Measurements from ENCODE around the gene RGR.
"Not testable (repeated sequence)": the region's sequence is repeated elsewhere in the genome, so short reads cannot be mapped to it uniquely, and the experiment has no call there.

The RGR gene

GRCh38 chr10:84262190-84262956 is 17.5 kb downstream of the RGR start:
- H3K36me3 ChIP-seq (ENCODE audit: insufficient read depth, low read length), result no peaks in the 10 kb centered on the region
- H3K4me2 ChIP-seq (ENCODE audit: low read length), result no peak overlapping the region
- H3K4me3 ChIP-seq (ENCODE audit: low read length), result no peak overlapping the region
- no peaks in the 10 kb centered on the region for H3K9me3 ChIP-seq (replicated peaks; ENCODE audit: low read length)
- peaks cover 23% of the 10 kb centered on the region for H3K27me3 ChIP-seq (ENCODE audit: control insufficient read depth, insufficient read depth, low read length)
- H3K4me1 ChIP-seq (ENCODE audit: control insufficient read depth, insufficient read depth, low read length), result no peaks in the 10 kb centered on the region
- no peak overlapping the region for H3K9ac ChIP-seq (ENCODE audit: low read depth, low read length)

GRCh38 chr10:84263716-84264115 is 18.9 kb downstream of the RGR start:
- Histone ChIP-seq H3K4me3 (ENCODE audit: low read length) (no peak overlapping the region), H3K9ac (ENCODE audit: low read depth, low read length) (no peak overlapping the region), H3K27me3 (ENCODE audit: control insufficient read depth, insufficient read depth, low read length) (peaks cover 20% of the 10 kb centered on the region), H3K4me2 (ENCODE audit: low read length) (no peak overlapping the region), H3K36me3 (ENCODE audit: insufficient read depth, low read length) (no peaks in the 10 kb centered on the region), H3K9me3 (replicated peaks; ENCODE audit: low read length) (no peaks in the 10 kb centered on the region), H3K4me1 (ENCODE audit: control insufficient read depth, insufficient read depth, low read length) (peaks cover 4% of the 10 kb centered on the region)

DNA sequence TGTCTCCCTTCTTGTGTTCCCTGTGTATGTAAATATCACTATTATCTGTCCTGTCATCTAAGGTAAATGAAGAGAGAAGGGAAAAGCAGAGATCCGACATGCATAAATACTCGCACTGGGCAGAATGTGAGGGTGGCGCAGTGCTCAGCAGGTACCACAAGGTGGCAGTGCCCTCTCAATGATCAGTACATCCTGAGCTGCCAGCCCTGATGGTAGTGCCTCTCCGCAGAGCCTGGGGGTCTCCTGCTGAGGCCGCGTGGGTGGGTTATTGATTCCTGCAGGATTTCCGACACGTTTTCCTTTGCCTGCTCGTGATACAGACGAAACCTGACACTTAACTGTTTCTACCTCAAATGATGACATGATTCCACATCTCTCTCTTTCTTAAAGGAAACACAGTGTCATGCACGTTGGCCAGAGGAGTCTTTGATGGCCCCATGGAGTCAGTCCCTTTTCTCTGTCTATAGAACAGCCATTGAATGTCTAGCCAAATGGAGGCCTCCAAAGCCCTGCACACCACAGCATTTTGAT is 19.8 kb downstream of the RGR start:
- no peak overlapping the region for H3K9ac ChIP-seq (ENCODE audit: low read depth, low read length)
- H3K4me1 ChIP-seq (ENCODE audit: control insufficient read depth, insufficient read depth, low read length), result peaks cover 9% of the 10 kb centered on the region
- peaks cover 20% of the 10 kb centered on the region for H3K27me3 ChIP-seq (ENCODE audit: control insufficient read depth, insufficient read depth, low read length)
- H3K9me3 ChIP-seq (replicated peaks; ENCODE audit: low read length), result no peaks in the 10 kb centered on the region
- no peaks in the 10 kb centered on the region for H3K36me3 ChIP-seq (ENCODE audit: insufficient read depth, low read length)
- H3K4me2 ChIP-seq (ENCODE audit: low read length), result peak overlapping the region; percentile 49
- no peak overlapping the region for H3K4me3 ChIP-seq (ENCODE audit: low read length)

- no peak overlapping the region for H3K4me2 ChIP-seq (ENCODE audit: low read length)
- H3K9ac ChIP-seq (ENCODE audit: low read depth, low read length), result no peak overlapping the region
- H3K4me1 ChIP-seq (ENCODE audit: control insufficient read depth, insufficient read depth, low read length), result peaks cover 15% of the 10 kb centered on the region
- H3K27me3 ChIP-seq (ENCODE audit: control insufficient read depth, insufficient read depth, low read length), result peaks cover 19% of the 10 kb centered on the region
- no peaks in the 10 kb centered on the region for H3K36me3 ChIP-seq (ENCODE audit: insufficient read depth, low read length)
- no peaks in the 10 kb centered on the region for H3K9me3 ChIP-seq (replicated peaks; ENCODE audit: low read length)
- H3K4me3 ChIP-seq (ENCODE audit: low read length), result no peak overlapping the region
Measured at GRCh38 chr10:84265418-84265817, 20.6 kb downstream of the RGR start.

DNA sequence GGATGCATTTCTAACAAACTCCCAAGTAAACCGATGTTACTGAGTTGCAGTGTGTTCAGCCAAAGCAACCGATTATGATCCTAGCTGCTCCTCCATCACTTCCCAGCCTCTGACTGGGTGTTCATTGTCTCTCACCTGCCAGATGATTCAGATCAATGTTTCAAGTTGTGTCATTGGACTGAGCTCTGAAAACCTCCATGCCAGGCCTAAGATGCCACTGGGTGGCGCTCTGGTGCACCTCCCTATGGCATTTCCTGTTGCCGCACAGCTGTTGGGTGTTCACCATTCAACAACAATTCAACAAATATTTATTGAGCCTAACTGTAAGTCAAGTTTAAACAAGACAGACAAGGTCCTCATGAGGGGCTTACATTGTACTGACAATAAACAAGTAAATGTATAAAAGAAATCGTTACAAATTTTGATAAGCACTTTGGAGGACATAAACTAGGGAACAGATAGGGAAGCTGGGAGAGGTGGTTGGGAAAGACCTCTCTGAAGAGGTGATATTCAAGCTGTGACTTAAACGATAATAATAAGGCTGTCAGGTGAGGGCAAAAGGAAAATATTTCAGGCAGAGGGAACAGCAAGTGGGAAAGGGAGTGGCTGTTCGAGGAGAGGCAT is 22.8 kb downstream of the RGR start:
- Histone ChIP-seq H3K27me3 (ENCODE audit: control insufficient read depth, insufficient read depth, low read length) (peaks cover under 1% of the 10 kb centered on the region), H3K9ac (ENCODE audit: low read depth, low read length) (no peak overlapping the region), H3K36me3 (ENCODE audit: insufficient read depth, low read length) (no peaks in the 10 kb centered on the region), H3K9me3 (replicated peaks; ENCODE audit: low read length) (no peaks in the 10 kb centered on the region), H3K4me3 (ENCODE audit: low read length) (no peak overlapping the region), H3K4me1 (ENCODE audit: control insufficient read depth, insufficient read depth, low read length) (peaks cover 18% of the 10 kb centered on the region), H3K4me2 (ENCODE audit: low read length) (no peak overlapping the region)

DNA sequence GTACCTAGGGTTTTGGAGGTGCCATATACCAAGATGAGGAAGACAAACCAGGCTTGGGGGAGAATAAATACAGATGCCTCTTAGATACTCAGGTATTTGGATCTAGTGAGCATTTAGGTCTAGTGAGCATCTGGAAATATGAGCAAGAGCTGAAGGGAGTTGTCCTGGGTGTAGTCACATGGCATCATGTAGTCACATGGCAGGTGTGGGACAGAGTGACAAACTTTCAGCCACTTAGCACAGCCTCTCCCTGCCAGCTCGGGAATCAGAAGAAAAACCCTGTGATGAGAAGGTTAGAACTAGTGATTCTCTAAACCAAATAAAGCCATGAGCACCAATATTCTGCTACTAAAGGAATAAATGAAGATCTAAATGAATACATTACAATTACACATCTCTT is 24.3 kb downstream of the RGR start:
- Histone ChIP-seq H3K27me3 (ENCODE audit: control insufficient read depth, insufficient read depth, low read length) (no peaks in the 10 kb centered on the region), H3K4me1 (ENCODE audit: control insufficient read depth, insufficient read depth, low read length) (peaks cover 18% of the 10 kb centered on the region), H3K4me3 (ENCODE audit: low read length) (no peak overlapping the region), H3K9ac (ENCODE audit: low read depth, low read length) (no peak overlapping the region), H3K9me3 (replicated peaks; ENCODE audit: low read length) (no peaks in the 10 kb centered on the region), H3K4me2 (ENCODE audit: low read length) (no peak overlapping the region), H3K36me3 (ENCODE audit: insufficient read depth, low read length) (no peaks in the 10 kb centered on the region)

GRCh38 chr10:84269773-84270172 is 24.9 kb downstream of the RGR start:
- H3K4me3 ChIP-seq (ENCODE audit: low read length), result no peak overlapping the region
- no peaks in the 10 kb centered on the region for H3K36me3 ChIP-seq (ENCODE audit: insufficient read depth, low read length)
- H3K27me3 ChIP-seq (ENCODE audit: control insufficient read depth, insufficient read depth, low read length), result no peaks in the 10 kb centered on the region
- H3K4me2 ChIP-seq (ENCODE audit: low read length), result peak overlapping the region; percentile 20
- H3K9me3 ChIP-seq (replicated peaks; ENCODE audit: low read length), result no peaks in the 10 kb centered on the region
- H3K4me1 ChIP-seq (ENCODE audit: control insufficient read depth, insufficient read depth, low read length), result peaks cover 18% of the 10 kb centered on the region
- H3K9ac ChIP-seq (ENCODE audit: low read depth, low read length), result no peak overlapping the region

GRCh38 chr10:84270708-84271107 is 25.9 kb downstream of the RGR start:
- no peak overlapping the region for H3K4me3 ChIP-seq (ENCODE audit: low read length)
- H3K4me1 ChIP-seq (ENCODE audit: control insufficient read depth, insufficient read depth, low read length), result peaks cover 18% of the 10 kb centered on the region
- H3K9ac ChIP-seq (ENCODE audit: low read depth, low read length), result no peak overlapping the region
- H3K36me3 ChIP-seq (ENCODE audit: insufficient read depth, low read length), result no peaks in the 10 kb centered on the region
- no peak overlapping the region for H3K4me2 ChIP-seq (ENCODE audit: low read length)
- no peaks in the 10 kb centered on the region for H3K9me3 ChIP-seq (replicated peaks; ENCODE audit: low read length)
- peaks cover 2% of the 10 kb centered on the region for H3K27me3 ChIP-seq (ENCODE audit: control insufficient read depth, insufficient read depth, low read length)

DNA sequence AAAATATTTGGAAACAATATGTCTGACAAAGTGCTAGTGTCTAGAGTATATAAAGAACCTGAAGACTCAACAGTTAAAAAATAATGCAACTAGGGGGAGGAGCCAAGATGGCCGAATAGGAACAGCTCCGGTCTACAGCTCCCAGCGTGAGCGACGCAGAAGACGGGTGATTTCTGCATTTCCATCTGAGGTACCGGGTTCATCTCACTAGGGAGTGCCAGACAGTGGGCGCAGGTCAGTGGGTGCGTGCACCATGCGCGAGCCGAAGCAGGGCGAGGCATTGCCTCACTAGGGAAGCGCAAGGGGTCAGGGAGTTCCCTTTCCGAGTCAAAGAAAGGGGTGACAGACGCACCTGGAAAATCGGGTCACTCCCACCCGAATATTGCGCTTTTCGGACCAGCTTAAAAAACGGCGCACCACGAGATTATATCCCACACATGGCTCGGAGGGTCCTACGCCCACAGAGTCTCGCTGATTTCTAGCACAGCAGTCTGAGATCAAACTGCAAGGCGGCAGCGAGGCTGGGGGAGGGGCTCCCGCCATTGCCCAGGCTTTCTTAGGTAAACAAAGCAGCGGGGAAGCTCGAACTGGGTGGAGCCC is 35.1 kb downstream of the RGR start:
- H3K36me3 ChIP-seq (ENCODE audit: insufficient read depth, low read length); H3K4me1 ChIP-seq (ENCODE audit: control insufficient read depth, insufficient read depth, low read length); H3K9ac ChIP-seq (ENCODE audit: low read depth, low read length); H3K4me3 ChIP-seq (ENCODE audit: low read length); H3K9me3 ChIP-seq (replicated peaks; ENCODE audit: low read length); H3K4me2 ChIP-seq (ENCODE audit: low read length): not testable (repeated sequence)
- peaks cover 23% of the 10 kb centered on the region for H3K27me3 ChIP-seq (ENCODE audit: control insufficient read depth, insufficient read depth, low read length)

DNA sequence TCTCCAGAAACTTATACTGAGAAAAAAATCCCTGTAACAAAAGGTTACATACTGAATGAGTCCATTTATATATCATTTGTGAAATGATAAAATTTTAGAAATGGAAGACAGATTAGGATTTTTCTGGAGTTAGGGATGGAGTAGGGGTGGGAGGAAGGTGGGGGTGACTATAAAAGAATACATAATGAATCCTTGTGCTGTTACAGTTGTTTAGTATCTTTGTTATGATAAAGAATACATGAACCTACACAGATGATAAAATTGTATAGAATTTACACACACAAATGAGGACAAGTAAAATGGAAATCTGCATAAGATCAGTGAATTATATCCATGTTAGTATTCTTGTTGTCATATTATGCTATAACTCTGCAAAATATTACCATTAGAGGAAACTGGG is 41.8 kb downstream of the RGR start:
- Histone ChIP-seq H3K9me3 (replicated peaks; ENCODE audit: low read length) (no peaks in the 10 kb centered on the region), H3K9ac (ENCODE audit: low read depth, low read length) (no peak overlapping the region), H3K4me2 (ENCODE audit: low read length) (no peak overlapping the region), H3K4me3 (ENCODE audit: low read length) (no peak overlapping the region), H3K36me3 (ENCODE audit: insufficient read depth, low read length) (no peaks in the 10 kb centered on the region), H3K27me3 (ENCODE audit: control insufficient read depth, insufficient read depth, low read length) (peaks cover 18% of the 10 kb centered on the region), H3K4me1 (ENCODE audit: control insufficient read depth, insufficient read depth, low read length) (no peaks in the 10 kb centered on the region)

GRCh38 chr10:84288151-84288550 is 43.3 kb downstream of the RGR start:
- Histone ChIP-seq H3K27me3 (ENCODE audit: control insufficient read depth, insufficient read depth, low read length) (peaks cover 18% of the 10 kb centered on the region), H3K36me3 (ENCODE audit: insufficient read depth, low read length) (no peaks in the 10 kb centered on the region), H3K9me3 (replicated peaks; ENCODE audit: low read length) (no peaks in the 10 kb centered on the region), H3K4me1 (ENCODE audit: control insufficient read depth, insufficient read depth, low read length) (no peaks in the 10 kb centered on the region), H3K9ac (ENCODE audit: low read depth, low read length) (no peak overlapping the region), H3K4me3 (ENCODE audit: low read length) (no peak overlapping the region), H3K4me2 (ENCODE audit: low read length) (no peak overlapping the region)
